ENCODE results near the gene TOGARAM1.

TOGARAM1 gene

GRCh38 chr14:44990533-44990932, 28.5 kb downstream of the TOGARAM1 start:
- no peak overlapping the region for H3K9ac ChIP-seq (ENCODE audit: low read length)
- no peaks in the 10 kb centered on the region for H3K4me1 ChIP-seq (ENCODE audit: control insufficient read depth, low read depth, low read length)
- no peak overlapping the region for H2BK15ac ChIP-seq (replicated peaks; ENCODE audit: low read depth)
- H3K4ac ChIP-seq (ENCODE audit: low read depth, low read length): no peak overlapping the region
- H3K23ac ChIP-seq (ENCODE audit: low read length): no peak overlapping the region
- WGBS (ENCODE audit: extremely low coverage, insufficient coverage, low lambda C conversion rate): no CpG with 5 or more reads among the region's 2 CpGs
- H3K36me3 ChIP-seq (ENCODE audit: control insufficient read depth, insufficient read depth, low read length): no peaks in the 10 kb centered on the region
- H3K4me3 ChIP-seq (ENCODE audit: low read length): no peak overlapping the region
- no peak overlapping the region for H2BK5ac ChIP-seq (ENCODE audit: low read length)
- H3K4me2 ChIP-seq (ENCODE audit: low read length): no peak overlapping the region
- no peak overlapping the region for H2AK5ac ChIP-seq (ENCODE audit: low read length)
- no peak overlapping the region for H4K8ac ChIP-seq (ENCODE audit: low read depth, low read length)
- no peaks in the 10 kb centered on the region for H3K79me2 ChIP-seq (ENCODE audit: control insufficient read depth, insufficient read depth, low read length)
- no peak overlapping the region for H3K56ac ChIP-seq (ENCODE audit: low read length)
- DNase-seq: no peak
- no peaks in the 10 kb centered on the region for H3K79me1 ChIP-seq (ENCODE audit: low read length)
- H3K18ac ChIP-seq (ENCODE audit: low read length): no peak overlapping the region
- H3K27me3 ChIP-seq (ENCODE audit: insufficient read depth, low read length, poor library complexity): no peaks in the 10 kb centered on the region
- no peak overlapping the region for H3K27ac ChIP-seq (ENCODE audit: low read depth, low read length)
- H4K5ac ChIP-seq (ENCODE audit: low read length): no peak overlapping the region
- no peak overlapping the region for H2BK120ac ChIP-seq (ENCODE audit: low read depth, low read length)

- H4K8ac ChIP-seq (ENCODE audit: low read depth, low read length): no peak overlapping the region
- no peak for DNase-seq
- no peak overlapping the region for H3K9ac ChIP-seq (ENCODE audit: low read length)
- WGBS (ENCODE audit: extremely low coverage, insufficient coverage, low lambda C conversion rate): no CpG with 5 or more reads among the region's 3 CpGs
- no peak overlapping the region for H2AK5ac ChIP-seq (ENCODE audit: low read length)
- no peak overlapping the region for H3K56ac ChIP-seq (ENCODE audit: low read length)
- H3K36me3 ChIP-seq (ENCODE audit: control insufficient read depth, insufficient read depth, low read length): no peaks in the 10 kb centered on the region
- H2BK5ac ChIP-seq (ENCODE audit: low read length): no peak overlapping the region
- H3K27ac ChIP-seq (ENCODE audit: low read depth, low read length): no peak overlapping the region
- H2BK15ac ChIP-seq (replicated peaks; ENCODE audit: low read depth): no peak overlapping the region
- H2BK120ac ChIP-seq (ENCODE audit: low read depth, low read length): no peak overlapping the region
- no peak overlapping the region for H3K4me2 ChIP-seq (ENCODE audit: low read length)
- no peak overlapping the region for H3K4ac ChIP-seq (ENCODE audit: low read depth, low read length)
- H3K18ac ChIP-seq (ENCODE audit: low read length): no peak overlapping the region
- H3K4me1 ChIP-seq (ENCODE audit: control insufficient read depth, low read depth, low read length): no peaks in the 10 kb centered on the region
- H3K79me1 ChIP-seq (ENCODE audit: low read length): no peaks in the 10 kb centered on the region
- H3K4me3 ChIP-seq (ENCODE audit: low read length): no peak overlapping the region
- H3K79me2 ChIP-seq (ENCODE audit: control insufficient read depth, insufficient read depth, low read length): no peaks in the 10 kb centered on the region
- H4K5ac ChIP-seq (ENCODE audit: low read length): no peak overlapping the region
- H3K23ac ChIP-seq (ENCODE audit: low read length): no peak overlapping the region
- no peaks in the 10 kb centered on the region for H3K27me3 ChIP-seq (ENCODE audit: insufficient read depth, low read length, poor library complexity)
These were observed 33.2 kb downstream of the TOGARAM1 start for GRCh38 chr14:44995196-44995595.

DNA sequence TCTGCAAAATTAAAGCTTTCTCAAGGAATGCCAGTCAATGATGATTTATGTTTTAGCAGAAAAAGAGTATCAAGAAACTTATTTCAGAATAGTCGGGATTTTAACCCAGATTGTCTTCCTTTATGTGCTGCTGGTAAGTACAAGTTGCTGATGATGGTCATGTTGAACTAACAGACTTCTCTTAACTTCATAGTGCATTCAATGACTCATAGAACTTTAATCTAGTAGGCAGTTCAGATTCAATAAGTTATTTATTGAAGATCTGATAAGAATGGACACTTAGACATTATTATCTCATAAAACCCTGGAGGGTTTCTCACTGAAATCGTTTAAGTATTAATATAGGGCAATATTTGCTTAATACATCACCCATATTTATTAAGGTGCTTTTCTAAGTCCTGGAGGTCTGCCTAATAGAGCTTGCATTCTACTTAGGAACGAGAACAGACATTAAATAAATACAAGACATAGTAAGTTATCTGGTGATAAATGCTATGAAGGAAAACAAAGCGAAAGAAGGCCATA, 33.8 kb downstream of the TOGARAM1 start:
- H2BK120ac ChIP-seq (ENCODE audit: low read depth, low read length): no peak overlapping the region
- no peak overlapping the region for H3K27ac ChIP-seq (ENCODE audit: low read depth, low read length)
- no peak for DNase-seq
- no CpG with 5 or more reads among the region's 4 CpGs for WGBS (ENCODE audit: extremely low coverage, insufficient coverage, low lambda C conversion rate)
- no peaks in the 10 kb centered on the region for H3K4me1 ChIP-seq (ENCODE audit: control insufficient read depth, low read depth, low read length)
- H3K79me2 ChIP-seq (ENCODE audit: control insufficient read depth, insufficient read depth, low read length): no peaks in the 10 kb centered on the region
- H3K4ac ChIP-seq (ENCODE audit: low read depth, low read length): no peak overlapping the region
- no peaks in the 10 kb centered on the region for H3K79me1 ChIP-seq (ENCODE audit: low read length)
- no peak overlapping the region for H3K9ac ChIP-seq (ENCODE audit: low read length)
- no peak overlapping the region for H3K23ac ChIP-seq (ENCODE audit: low read length)
- no peak overlapping the region for H3K4me3 ChIP-seq (ENCODE audit: low read length)
- H3K56ac ChIP-seq (ENCODE audit: low read length): no peak overlapping the region
- no peak overlapping the region for H4K8ac ChIP-seq (ENCODE audit: low read depth, low read length)
- H2BK15ac ChIP-seq (replicated peaks; ENCODE audit: low read depth): no peak overlapping the region
- H3K27me3 ChIP-seq (ENCODE audit: insufficient read depth, low read length, poor library complexity): no peaks in the 10 kb centered on the region
- H3K4me2 ChIP-seq (ENCODE audit: low read length): no peak overlapping the region
- H2AK5ac ChIP-seq (ENCODE audit: low read length): no peak overlapping the region
- no peak overlapping the region for H3K18ac ChIP-seq (ENCODE audit: low read length)
- H4K5ac ChIP-seq (ENCODE audit: low read length): no peak overlapping the region
- H2BK5ac ChIP-seq (ENCODE audit: low read length): no peak overlapping the region
- H3K36me3 ChIP-seq (ENCODE audit: control insufficient read depth, insufficient read depth, low read length): no peaks in the 10 kb centered on the region

GRCh38 chr14:45003924-45004323, 41.9 kb downstream of the TOGARAM1 start:
- DNase-seq: no peak
- no peak overlapping the region for H2BK120ac ChIP-seq (ENCODE audit: low read depth, low read length)
- WGBS (ENCODE audit: extremely low coverage, insufficient coverage, low lambda C conversion rate): no CpG with 5 or more reads among the region's 2 CpGs
- H2BK5ac ChIP-seq (ENCODE audit: low read length): no peak overlapping the region
- H3K79me1 ChIP-seq (ENCODE audit: low read length): no peaks in the 10 kb centered on the region
- no peak overlapping the region for H4K5ac ChIP-seq (ENCODE audit: low read length)
- H3K4me2 ChIP-seq (ENCODE audit: low read length): no peak overlapping the region
- H3K27ac ChIP-seq (ENCODE audit: low read depth, low read length): no peak overlapping the region
- H3K36me3 ChIP-seq (ENCODE audit: control insufficient read depth, insufficient read depth, low read length): no peaks in the 10 kb centered on the region
- no peaks in the 10 kb centered on the region for H3K4me1 ChIP-seq (ENCODE audit: control insufficient read depth, low read depth, low read length)
- H3K27me3 ChIP-seq (ENCODE audit: insufficient read depth, low read length, poor library complexity): no peaks in the 10 kb centered on the region
- no peak overlapping the region for H3K4ac ChIP-seq (ENCODE audit: low read depth, low read length)
- H3K23ac ChIP-seq (ENCODE audit: low read length): no peak overlapping the region
- no peak overlapping the region for H2AK5ac ChIP-seq (ENCODE audit: low read length)
- H3K56ac ChIP-seq (ENCODE audit: low read length): no peak overlapping the region
- H3K4me3 ChIP-seq (ENCODE audit: low read length): no peak overlapping the region
- H4K8ac ChIP-seq (ENCODE audit: low read depth, low read length): no peak overlapping the region
- H2BK15ac ChIP-seq (replicated peaks; ENCODE audit: low read depth): no peak overlapping the region
- no peak overlapping the region for H3K9ac ChIP-seq (ENCODE audit: low read length)
- H3K18ac ChIP-seq (ENCODE audit: low read length): no peak overlapping the region
- H3K79me2 ChIP-seq (ENCODE audit: control insufficient read depth, insufficient read depth, low read length): no peaks in the 10 kb centered on the region

- Histone ChIP-seq H4K8ac (ENCODE audit: low read depth, low read length) (no peak overlapping the region), H3K79me2 (ENCODE audit: control insufficient read depth, insufficient read depth, low read length) (no peaks in the 10 kb centered on the region)
These were observed 53.1 kb downstream of the TOGARAM1 start for GRCh38 chr14:45015133-45015532.

GRCh38 chr14:45028107-45028626, 66.2 kb downstream of the TOGARAM1 start:
- Histone ChIP-seq H3K18ac (ENCODE audit: low read length) (no peak overlapping the region), H3K79me1 (ENCODE audit: low read length) (no peaks in the 10 kb centered on the region), H3K4me3 (ENCODE audit: low read length) (no peak overlapping the region), H3K27me3 (ENCODE audit: insufficient read depth, low read length, poor library complexity) (no peaks in the 10 kb centered on the region), H3K27ac (ENCODE audit: low read depth, low read length) (no peak overlapping the region), H2BK15ac (replicated peaks; ENCODE audit: low read depth) (no peak overlapping the region), H3K4me2 (ENCODE audit: low read length) (no peak overlapping the region), H3K4ac (ENCODE audit: low read depth, low read length) (no peak overlapping the region), H3K36me3 (ENCODE audit: control insufficient read depth, insufficient read depth, low read length) (no peaks in the 10 kb centered on the region), H2BK120ac (ENCODE audit: low read depth, low read length) (no peak overlapping the region), H2AK5ac (ENCODE audit: low read length) (no peak overlapping the region), H2BK5ac (ENCODE audit: low read length) (no peak overlapping the region), H3K4me1 (ENCODE audit: control insufficient read depth, low read depth, low read length) (no peaks in the 10 kb centered on the region), H4K5ac (ENCODE audit: low read length) (no peak overlapping the region), H3K9ac (ENCODE audit: low read length) (no peak overlapping the region), H3K56ac (ENCODE audit: low read length) (no peak overlapping the region), H3K23ac (ENCODE audit: low read length) (no peak overlapping the region), H4K8ac (ENCODE audit: low read depth, low read length) (no peak overlapping the region), H3K79me2 (ENCODE audit: control insufficient read depth, insufficient read depth, low read length) (no peaks in the 10 kb centered on the region)
- WGBS (ENCODE audit: extremely low coverage, insufficient coverage, low lambda C conversion rate): no CpG with 5 or more reads among the region's 2 CpGs
- no peak for DNase-seq

More at GRCh38 chr14:45015133-45015532, 53.1 kb downstream of the TOGARAM1 start:
- no peak overlapping the region for H3K4me2 ChIP-seq (ENCODE audit: low read length)
- H3K4me3 ChIP-seq (ENCODE audit: low read length): no peak overlapping the region
- no peak overlapping the region for H2BK15ac ChIP-seq (replicated peaks; ENCODE audit: low read depth)
- H3K23ac ChIP-seq (ENCODE audit: low read length): no peak overlapping the region
- H3K9ac ChIP-seq (ENCODE audit: low read length): no peak overlapping the region
- no peak overlapping the region for H2BK5ac ChIP-seq (ENCODE audit: low read length)
- no peak overlapping the region for H4K5ac ChIP-seq (ENCODE audit: low read length)
- H3K4ac ChIP-seq (ENCODE audit: low read depth, low read length): no peak overlapping the region
- H3K79me1 ChIP-seq (ENCODE audit: low read length): no peaks in the 10 kb centered on the region
- no CpG with 5 or more reads among the region's 3 CpGs for WGBS (ENCODE audit: extremely low coverage, insufficient coverage, low lambda C conversion rate)
- no peak for DNase-seq
- H3K18ac ChIP-seq (ENCODE audit: low read length): no peak overlapping the region
- H3K36me3 ChIP-seq (ENCODE audit: control insufficient read depth, insufficient read depth, low read length): no peaks in the 10 kb centered on the region
- no peak overlapping the region for H3K27ac ChIP-seq (ENCODE audit: low read depth, low read length)
- no peaks in the 10 kb centered on the region for H3K27me3 ChIP-seq (ENCODE audit: insufficient read depth, low read length, poor library complexity)
- H2BK120ac ChIP-seq (ENCODE audit: low read depth, low read length): no peak overlapping the region
- no peaks in the 10 kb centered on the region for H3K4me1 ChIP-seq (ENCODE audit: control insufficient read depth, low read depth, low read length)
- no peak overlapping the region for H2AK5ac ChIP-seq (ENCODE audit: low read length)
- no peak overlapping the region for H3K56ac ChIP-seq (ENCODE audit: low read length)

All from mesendoderm (in vitro differentiated cells).